ENCODE measurements around the gene SFXN5. TPM values are rescaled to one million over a fixed set of nuclear protein-coding genes. Genes with fewer than 3 reads are reported as not detected.

Gene SFXN5
- polyA plus RNA-seq, 1 donor (not counting 4 experiments of a cell fraction or from before 2014, with no cell fraction given): 6.3 TPM

- dilution Hi-C loops (cut with MboI; ENCODE audit: extremely low pct_ligation_motif_present, low sequenced_read_pairs): no loop called here
- FAIRE-seq: no peak
- no peak overlapping the region for H2AFZ ChIP-seq (ENCODE audit: control insufficient read depth, low read length)
- no peak overlapping the region for H3K4me3 ChIP-seq (ENCODE audit: control insufficient read depth in 2 of 3, extremely low read depth in 1 of 3, insufficient read depth in 2 of 3, low read depth in 1 of 3, low read length in 3 of 3)
- peaks cover 15% of the 10 kb centered on the region for H3K4me1 ChIP-seq (ENCODE audit: control insufficient read depth, extremely low read depth, insufficient read depth, low read length)
- H3K27me3 ChIP-seq (ENCODE audit: control insufficient read depth, extremely low read depth, insufficient read depth, low read length): no peaks in the 10 kb centered on the region
- H3K79me2 ChIP-seq (ENCODE audit: control insufficient read depth, insufficient read depth, low read length): peaks cover 89% of the 10 kb centered on the region
- H3K9ac ChIP-seq (ENCODE audit: control insufficient read depth, extremely low read depth, insufficient read depth, low read length): no peak overlapping the region
- DNase-seq (ENCODE audit: low read depth, low spot score): no peak
- no peaks in the 10 kb centered on the region for H3K9me1 ChIP-seq (ENCODE audit: control insufficient read depth, extremely low read depth, insufficient read depth, low read length)
- no peak overlapping the region for H3K4me2 ChIP-seq (ENCODE audit: control insufficient read depth, extremely low read depth, insufficient read depth, low read depth, low read length)
- TF ChIP-seq CTCF (optimal IDR thresholded peaks at IDR 0.05 in 1 of 3, IDR thresholded peaks at IDR 0.05 in 1 of 3, conservative IDR thresholded peaks at IDR 0.05 in 1 of 3; ENCODE audit: extremely low read depth in 1 of 3, insufficient read depth in 2 of 3, low read length in 3 of 3) (no peak), EZH2 (IDR thresholded peaks at IDR 0.05; ENCODE audit: low read length) (no peak)
- H3K9me3 ChIP-seq (ENCODE audit: control insufficient read depth, low read depth, low read length): no peaks in the 10 kb centered on the region
- peaks cover 21% of the 10 kb centered on the region for H4K20me1 ChIP-seq (ENCODE audit: control insufficient read depth, extremely low read depth, insufficient read depth, low read length)
- peaks cover 10 to 14% of the 10 kb centered on the region in 2 experiments for H3K36me3 ChIP-seq (ENCODE audit: control insufficient read depth in 2 of 2, extremely low read depth in 1 of 2, insufficient read depth in 2 of 2, low read length in 2 of 2)
- H3K27ac ChIP-seq (ENCODE audit: control insufficient read depth, insufficient read depth, low read length): no peak overlapping the region
These were observed 31.6 kb upstream of the SFXN5 start for GRCh38 chr2:73103018-73103542.

- TF ChIP-seq EZH2 (IDR thresholded peaks at IDR 0.05; ENCODE audit: low read length) (no peak), CTCF (optimal IDR thresholded peaks at IDR 0.05 in 1 of 3, IDR thresholded peaks at IDR 0.05 in 1 of 3, conservative IDR thresholded peaks at IDR 0.05 in 1 of 3; ENCODE audit: extremely low read depth in 1 of 3, insufficient read depth in 2 of 3, low read length in 3 of 3) (no peak)
- Histone ChIP-seq H3K27ac (ENCODE audit: control insufficient read depth, insufficient read depth, low read length) (no peak overlapping the region), H2AFZ (ENCODE audit: control insufficient read depth, low read length) (no peak overlapping the region), H3K4me1 (ENCODE audit: control insufficient read depth, extremely low read depth, insufficient read depth, low read length) (peaks cover 2% of the 10 kb centered on the region), H4K20me1 (ENCODE audit: control insufficient read depth, extremely low read depth, insufficient read depth, low read length) (peaks cover 20% of the 10 kb centered on the region), H3K36me3 (ENCODE audit: control insufficient read depth in 2 of 2, extremely low read depth in 1 of 2, insufficient read depth in 2 of 2, low read length in 2 of 2) (peaks cover 10 to 11% of the 10 kb centered on the region in 2 experiments), H3K9me3 (ENCODE audit: control insufficient read depth, low read depth, low read length) (no peaks in the 10 kb centered on the region), H3K79me2 (ENCODE audit: control insufficient read depth, insufficient read depth, low read length) (peaks cover 89% of the 10 kb centered on the region), H3K4me2 (ENCODE audit: control insufficient read depth, extremely low read depth, insufficient read depth, low read depth, low read length) (no peak overlapping the region), H3K9ac (ENCODE audit: control insufficient read depth, extremely low read depth, insufficient read depth, low read length) (no peak overlapping the region), H3K9me1 (ENCODE audit: control insufficient read depth, extremely low read depth, insufficient read depth, low read length) (no peaks in the 10 kb centered on the region), H3K4me3 (ENCODE audit: control insufficient read depth in 2 of 3, extremely low read depth in 1 of 3, insufficient read depth in 2 of 3, low read depth in 1 of 3, low read length in 3 of 3) (no peak overlapping the region), H3K27me3 (ENCODE audit: control insufficient read depth, extremely low read depth, insufficient read depth, low read length) (no peaks in the 10 kb centered on the region)
- FAIRE-seq (no peak), DNase-seq (ENCODE audit: low read depth, low spot score) (no peak)
- dilution Hi-C loops (cut with MboI; ENCODE audit: extremely low pct_ligation_motif_present, low sequenced_read_pairs): no loop called here
These were observed 30.2 kb upstream of the SFXN5 start for GRCh38 chr2:73101626-73102256.
